Kidney glomerular epithelial cell (primary cell): Measurements from ENCODE around the gene ITGA2B.
A peak's percentile ranks its signal among the peaks of the same experiment; 100 is the strongest.
"Not testable (repeated sequence)": the region's sequence is repeated elsewhere in the genome, so short reads cannot be mapped to it uniquely, and the experiment has no call there.

Source experiments
- DNase-seq: peaks from one replicate; lab custom pipeline; 2025; lab: John Stamatoyannopoulos, UW

ITGA2B gene

GRCh38 chr17:44351961-44352827 lies 37.3 kb downstream of the ITGA2B start:
- DNase-seq = no peak

- DNase-seq = no peak
Observed at GRCh38 chr17:44351464-44351863, 38.0 kb downstream of the ITGA2B start.

GRCh38 chr17:44350733-44351226 lies 38.7 kb downstream of the ITGA2B start:
- DNase-seq = peak; percentile 3

GRCh38 chr17:44349553-44350070 lies 39.8 kb downstream of the ITGA2B start:
- no peak for DNase-seq

- DNase-seq = no peak
Observed at GRCh38 chr17:44348988-44349364, 40.5 kb downstream of the ITGA2B start.

GRCh38 chr17:44348234-44348987 lies 41.0 kb downstream of the ITGA2B start:
- DNase-seq = no peak

- DNase-seq = not testable (repeated sequence)
Observed at GRCh38 chr17:44347206-44348055, 42.0 kb downstream of the ITGA2B start.

- DNase-seq = no peak
Observed at GRCh38 chr17:44346064-44346844, 43.2 kb downstream of the ITGA2B start.

- peak; percentile 62 for DNase-seq
Observed at GRCh38 chr17:44345454-44346026, 43.9 kb downstream of the ITGA2B start.

- DNase-seq = peak; percentile 99
Observed at GRCh38 chr17:44344939-44345453, 44.5 kb downstream of the ITGA2B start, which contains the start of gene GRN. GRN (plus strand) TSS chr17:44345302; CDS start chr17:44349165, 3,863 bp downstream.

- DNase-seq = no peak
Observed at GRCh38 chr17:44343510-44344209, 45.8 kb downstream of the ITGA2B start.

GRCh38 chr17:44340553-44340952 lies 48.9 kb downstream of the ITGA2B start:
- not testable (repeated sequence) for DNase-seq

- DNase-seq = peak; percentile 16
Observed at GRCh38 chr17:44338702-44339101, 50.7 kb downstream of the ITGA2B start.

- no peak for DNase-seq
Observed at GRCh38 chr17:44335968-44336367, 53.5 kb downstream of the ITGA2B start.

- no peak for DNase-seq
Observed at GRCh38 chr17:44335564-44335963, 53.9 kb downstream of the ITGA2B start.

- peak; percentile 45 for DNase-seq
Observed at GRCh38 chr17:44334727-44335126, 54.7 kb downstream of the ITGA2B start.

- DNase-seq = no peak
Observed at GRCh38 chr17:44334315-44334714, 55.1 kb downstream of the ITGA2B start.

- no peak for DNase-seq
Observed at GRCh38 chr17:44333371-44333770, 56.1 kb downstream of the ITGA2B start.

GRCh38 chr17:44331249-44331760 lies 58.1 kb downstream of the ITGA2B start:
- DNase-seq = peak; percentile 59
